ENCODE data around the gene CDH13.

The CDH13 gene

DNA sequence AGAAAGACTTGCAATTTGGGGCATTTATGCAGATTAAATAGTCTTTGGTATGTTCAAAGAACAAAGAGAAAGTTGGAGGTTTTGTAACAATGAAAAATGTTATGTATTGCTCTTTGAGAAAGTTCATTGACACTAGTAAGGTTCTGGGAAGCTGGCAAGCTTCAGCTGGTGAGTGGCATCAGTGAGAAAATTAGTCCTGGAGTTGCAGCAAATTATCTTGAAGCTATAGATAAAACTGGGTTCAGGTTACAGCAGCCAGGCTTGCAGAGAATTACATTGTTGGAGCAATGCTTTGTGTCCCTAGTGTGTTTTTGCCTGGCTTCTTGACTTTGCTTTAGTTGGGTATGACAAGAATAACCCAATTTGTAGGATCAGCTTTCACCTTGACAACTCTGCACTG is 221.2 kb downstream of the CDH13 start:
- DNase-seq (ENCODE audit: low read depth) = no peak

DNA sequence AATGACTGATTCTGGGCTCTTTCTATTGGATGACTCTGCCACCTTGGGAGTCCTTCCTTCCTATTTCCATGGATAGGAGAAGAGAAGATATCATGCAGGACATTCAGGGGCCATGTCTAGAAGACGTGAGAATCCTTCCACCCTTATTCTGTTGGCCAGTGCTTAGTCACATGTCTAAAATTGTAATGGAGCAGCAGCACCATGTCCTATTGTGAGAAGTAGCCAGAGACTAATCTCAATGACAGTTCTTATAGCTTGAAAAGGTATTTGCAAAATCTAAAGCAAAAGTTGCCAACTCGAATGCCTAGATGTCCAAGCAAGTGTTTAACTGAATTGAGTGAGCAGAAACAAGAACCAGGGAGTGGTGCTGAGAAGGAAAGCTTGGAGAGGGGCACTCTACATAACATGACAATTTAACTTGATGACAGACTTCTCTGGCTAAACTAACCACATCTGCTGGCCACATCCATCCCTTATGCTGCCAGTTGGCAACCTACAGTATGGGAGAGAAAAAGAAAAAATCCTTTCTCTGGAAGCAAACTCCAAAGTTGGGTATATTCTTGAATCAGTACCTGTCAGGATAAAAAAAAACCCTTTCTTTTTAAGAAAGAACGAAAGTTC is 225.7 kb downstream of the CDH13 start:
- DNase-seq (ENCODE audit: low read depth) = no peak

DNA sequence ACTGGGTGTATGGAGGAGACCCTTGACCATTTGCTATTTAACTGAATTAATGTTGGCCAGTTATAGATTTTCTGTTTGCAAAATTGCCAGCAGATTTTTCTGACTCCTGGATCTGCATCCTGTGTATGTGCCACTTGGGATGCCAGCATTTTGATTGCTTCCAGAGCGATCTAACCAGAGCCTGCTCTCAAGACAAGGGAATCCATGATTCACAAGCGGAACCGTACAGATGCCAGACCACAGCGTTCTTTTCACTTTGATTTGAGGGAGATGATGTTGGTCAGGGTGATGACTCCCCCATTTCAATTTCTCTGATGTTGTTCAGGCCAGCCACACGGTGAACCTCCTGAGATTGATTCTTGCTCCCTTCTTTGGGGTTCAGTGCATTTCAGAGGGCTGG is 228.7 kb downstream of the CDH13 start:
- DNase-seq (ENCODE audit: low read depth) = no peak

DNA sequence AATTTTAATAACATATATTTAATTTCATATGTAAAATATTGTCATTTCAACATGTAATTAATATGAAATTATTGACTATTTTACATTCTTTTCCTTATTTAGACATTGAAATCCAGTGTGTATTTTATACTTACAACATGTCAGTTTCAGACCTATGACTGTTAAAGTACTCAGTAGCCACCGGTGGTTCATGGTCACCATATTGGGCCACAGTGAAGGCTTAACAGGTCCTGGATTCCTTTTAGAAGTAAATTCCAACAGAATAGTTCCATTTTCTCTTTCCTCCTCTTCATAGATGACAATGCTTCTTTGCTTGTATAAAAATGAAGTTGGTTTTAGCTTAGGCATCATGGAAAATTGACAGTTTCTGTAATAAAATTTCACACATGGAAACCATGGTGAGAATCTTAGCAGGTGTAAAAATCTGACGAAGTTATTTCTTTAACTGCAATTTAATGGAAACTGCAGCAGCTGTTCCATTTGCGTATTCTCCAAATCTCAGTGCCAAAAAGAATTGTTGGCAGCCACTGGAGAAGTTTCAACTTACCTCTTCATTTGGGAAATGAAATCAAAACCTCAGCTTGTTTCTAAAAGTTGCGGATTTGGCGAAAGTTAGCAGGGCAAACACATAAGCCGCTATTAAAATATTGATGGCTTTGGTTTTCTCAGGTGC is 231.1 kb downstream of the CDH13 start:
- no peak for DNase-seq (ENCODE audit: low read depth)

DNA sequence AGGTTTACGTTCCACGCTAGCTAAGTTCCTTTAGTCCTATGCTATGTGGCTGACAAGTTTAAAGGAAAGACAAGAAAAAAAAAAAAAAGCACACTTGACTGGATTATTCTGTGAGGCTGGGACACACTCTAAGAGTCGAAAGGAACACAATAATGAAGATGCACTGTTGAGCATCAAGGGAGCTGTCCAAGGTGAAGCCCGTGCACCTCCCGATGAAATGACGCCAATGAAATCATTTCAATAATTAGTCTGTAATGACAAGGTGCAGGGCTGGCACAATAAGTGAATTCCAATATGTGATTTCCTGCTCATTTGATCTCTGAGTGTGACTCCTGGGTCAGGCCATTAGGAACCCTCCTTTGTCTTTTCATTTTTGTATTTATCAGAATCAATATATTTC is 232.9 kb downstream of the CDH13 start:
- no peak for DNase-seq (ENCODE audit: low read depth)

DNA sequence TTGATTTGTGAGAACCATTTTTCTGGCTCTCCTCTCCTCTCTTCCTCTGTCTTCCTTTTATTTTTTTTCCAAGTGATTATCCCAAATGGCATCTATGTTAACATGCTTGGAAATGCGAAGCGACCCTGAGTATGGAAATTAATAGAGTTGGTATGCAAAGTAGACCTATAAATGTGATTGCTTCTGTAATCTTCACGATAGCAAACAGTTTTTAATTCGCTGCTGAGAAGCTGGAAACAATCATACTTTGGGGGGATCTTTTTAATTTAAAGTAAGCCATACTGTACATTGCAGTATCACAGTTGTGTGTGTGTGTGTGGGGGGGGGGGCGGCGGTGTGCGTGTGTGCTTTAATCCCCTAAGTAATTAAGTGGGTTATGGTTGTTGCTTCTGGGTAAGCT is 233.3 kb downstream of the CDH13 start:
- no peak for DNase-seq (ENCODE audit: low read depth)

DNA sequence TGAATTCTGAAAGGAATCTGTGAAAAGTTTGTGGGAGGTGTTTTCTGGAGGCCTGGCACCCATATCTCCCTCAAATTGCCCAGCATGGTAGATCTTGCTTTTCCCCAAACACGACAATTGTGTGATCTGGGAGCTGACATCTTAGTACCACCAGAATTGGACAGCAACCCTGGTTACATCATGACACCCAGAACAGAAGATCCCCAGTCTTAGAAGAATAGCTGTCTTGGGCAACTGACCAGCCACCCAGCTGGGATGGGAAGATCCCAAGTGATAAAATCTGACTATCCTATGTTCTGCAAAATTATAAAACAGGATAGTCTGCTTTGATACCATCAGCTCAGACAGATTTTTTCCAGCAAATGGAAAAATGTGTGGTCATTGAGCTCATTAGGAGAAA is 235.3 kb downstream of the CDH13 start:
- DNase-seq (ENCODE audit: low read depth) = no peak

DNA sequence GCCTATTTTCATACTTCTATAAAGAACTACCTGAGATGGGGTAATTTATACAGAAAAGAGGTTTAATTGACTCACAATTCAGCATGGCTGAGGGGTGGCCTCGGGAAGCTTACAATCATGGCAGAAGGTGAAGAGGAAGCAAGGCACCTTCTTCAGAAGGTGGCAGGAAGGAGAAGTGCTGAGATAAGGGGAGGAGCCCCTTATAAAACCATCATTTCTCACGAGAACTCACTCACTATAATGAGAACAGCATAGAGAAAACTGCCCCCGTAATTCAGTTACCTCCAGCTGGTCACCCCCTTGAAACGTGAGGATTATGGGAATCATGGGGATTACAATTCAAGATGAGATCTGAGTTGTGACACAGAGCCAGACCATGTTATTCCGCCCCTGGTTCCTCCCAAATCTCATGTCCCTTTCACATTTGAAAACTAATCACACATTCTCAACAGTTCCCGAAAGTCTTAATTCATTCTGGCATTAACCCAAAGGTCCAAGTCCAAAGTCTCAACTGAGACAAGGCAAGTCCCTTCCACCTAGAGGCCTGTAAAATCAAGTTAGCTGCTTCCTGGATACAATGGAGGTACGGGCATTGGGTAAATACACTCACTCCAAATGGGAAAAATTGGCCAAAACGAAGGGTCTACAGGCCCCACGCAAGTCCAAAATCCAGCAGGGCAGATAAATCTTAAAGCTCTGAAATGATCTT is 237.7 kb downstream of the CDH13 start:
- no peak for DNase-seq (ENCODE audit: low read depth)

DNA sequence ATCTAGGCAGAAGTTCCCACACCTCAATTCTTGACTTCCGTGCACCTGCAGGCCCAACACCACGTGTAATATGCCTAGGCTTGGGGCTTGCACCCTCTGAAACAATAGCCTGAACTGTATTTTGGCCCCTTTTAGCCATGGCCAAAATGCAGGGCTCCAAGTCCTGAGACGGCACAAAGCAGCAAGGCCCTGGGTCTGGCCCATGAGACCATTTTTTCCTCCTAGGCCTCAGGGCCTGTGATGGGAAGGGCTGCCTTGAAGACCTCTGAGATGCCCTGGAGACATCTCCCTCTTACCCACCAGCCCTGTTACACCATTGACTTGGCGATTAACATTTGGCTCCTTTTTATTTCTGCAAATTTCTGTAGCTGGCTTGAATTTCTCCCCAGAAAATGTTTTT is 238.6 kb downstream of the CDH13 start:
- no peak for DNase-seq (ENCODE audit: low read depth)

DNA sequence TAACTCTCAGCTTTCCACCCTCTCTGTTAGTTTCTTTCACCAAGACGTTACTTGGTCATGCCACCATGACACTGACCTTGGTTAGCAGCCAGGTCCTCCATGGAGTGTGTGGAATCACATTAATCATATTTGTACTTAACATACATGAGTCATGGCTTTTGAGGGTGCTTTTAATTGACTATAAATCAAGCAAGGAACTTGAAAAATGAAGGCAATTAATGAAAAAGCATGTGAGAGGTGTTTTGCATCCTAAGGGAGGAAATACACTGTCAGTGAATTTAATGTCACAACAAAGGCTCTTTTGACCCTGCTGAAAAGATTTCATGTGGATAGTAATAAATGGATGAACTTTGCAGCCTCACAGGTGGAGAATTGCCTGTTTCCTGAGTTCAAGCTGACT is 240.7 kb downstream of the CDH13 start:
- no peak for DNase-seq (ENCODE audit: low read depth)

DNA sequence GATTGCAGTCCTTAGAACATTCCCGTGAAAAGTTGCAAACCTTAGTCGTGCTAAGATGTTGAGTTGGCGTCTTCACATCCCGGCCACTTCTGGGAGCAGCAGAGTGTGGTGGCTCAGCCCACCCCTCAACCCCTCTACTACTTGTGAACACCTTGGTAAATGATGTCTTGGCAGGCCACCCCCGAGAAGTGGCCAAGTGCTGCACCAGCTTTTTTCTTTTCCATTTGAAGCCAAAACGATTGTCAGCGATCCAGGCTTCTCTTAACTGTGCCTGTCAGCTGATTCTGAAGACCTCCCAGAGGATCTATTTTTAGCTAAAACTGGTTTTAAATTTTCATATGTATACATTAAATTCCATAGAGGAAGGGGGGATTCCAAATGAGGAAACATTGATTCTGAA is 247.5 kb downstream of the CDH13 start:
- DNase-seq (ENCODE audit: low read depth) = no peak

DNA sequence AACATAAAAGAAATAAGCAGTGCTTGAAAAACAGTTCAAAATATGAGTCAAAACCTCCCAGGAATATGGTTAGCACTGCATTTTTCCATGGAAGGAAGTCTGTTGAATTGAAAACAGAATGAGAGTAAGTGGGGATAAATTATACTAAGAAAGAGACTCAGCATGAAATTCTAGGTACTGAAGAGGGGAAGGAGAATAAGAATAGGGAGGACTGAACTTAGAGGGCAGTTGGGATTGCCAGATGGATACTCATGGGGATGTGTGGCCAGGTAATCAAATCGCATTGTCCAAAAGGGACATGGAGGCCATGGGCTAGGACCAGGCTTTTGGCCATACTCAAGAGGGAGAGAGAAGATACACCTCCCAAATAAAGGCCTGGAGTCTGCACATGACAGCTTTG is 247.9 kb downstream of the CDH13 start:
- no peak for DNase-seq (ENCODE audit: low read depth)

DNA sequence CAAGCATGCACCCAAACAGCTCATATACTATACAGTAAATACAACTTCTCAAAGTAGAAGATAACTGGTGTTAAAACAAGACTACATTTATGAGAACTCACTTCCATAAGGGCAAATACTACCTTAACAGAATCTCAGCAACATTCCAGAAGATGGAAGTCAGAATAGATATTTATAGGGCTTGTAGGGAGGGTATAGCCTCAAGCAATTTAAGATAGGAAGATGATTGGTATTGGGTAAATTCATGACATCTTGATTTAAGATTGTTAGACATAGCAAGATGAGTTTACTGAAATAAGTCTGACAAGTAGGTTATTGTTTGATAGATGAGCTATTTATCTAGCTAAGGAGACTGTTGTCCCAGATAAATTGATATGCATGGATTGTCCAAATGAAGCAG is 250.2 kb downstream of the CDH13 start:
- no peak for DNase-seq (ENCODE audit: low read depth)

DNA sequence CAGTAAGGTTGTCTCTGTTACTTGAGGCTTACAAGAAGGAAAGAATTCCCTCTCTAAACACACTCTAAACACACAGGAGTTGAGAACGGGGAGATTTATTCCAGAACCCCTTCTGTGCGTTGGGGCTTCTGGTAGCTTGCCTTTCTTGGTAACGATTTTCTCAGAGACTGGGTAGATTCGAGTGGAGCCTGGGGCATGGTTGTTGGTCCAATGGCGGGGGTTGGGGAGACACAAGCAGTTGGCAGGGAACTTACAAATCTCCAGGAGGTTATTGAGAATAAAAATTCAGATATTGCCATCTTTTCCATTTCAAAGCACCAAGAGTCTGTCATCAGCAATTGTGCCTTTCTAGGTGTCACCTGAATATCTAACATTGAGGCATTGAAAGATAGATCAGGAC is 251.7 kb downstream of the CDH13 start:
- DNase-seq (ENCODE audit: low read depth) = no peak

DNA sequence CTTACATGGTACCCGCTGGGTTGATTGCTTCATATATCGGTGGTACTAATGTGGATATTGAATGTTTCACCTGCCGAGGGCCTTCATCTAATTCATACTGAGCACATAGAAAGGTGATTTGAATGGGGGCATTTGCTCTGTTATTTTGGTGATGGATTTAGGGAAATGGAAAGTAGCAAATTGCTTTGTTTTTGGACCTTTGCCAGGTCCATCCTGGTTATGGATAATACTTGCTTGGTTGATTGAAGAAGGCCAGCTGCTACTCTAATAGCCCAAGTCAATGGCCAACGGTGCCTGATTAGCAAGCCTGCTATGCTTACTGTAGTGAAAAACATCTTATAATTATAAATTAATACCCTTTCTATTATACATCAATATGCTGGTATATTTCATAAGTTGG is 253.6 kb downstream of the CDH13 start:
- no peak for DNase-seq (ENCODE audit: low read depth)

DNA sequence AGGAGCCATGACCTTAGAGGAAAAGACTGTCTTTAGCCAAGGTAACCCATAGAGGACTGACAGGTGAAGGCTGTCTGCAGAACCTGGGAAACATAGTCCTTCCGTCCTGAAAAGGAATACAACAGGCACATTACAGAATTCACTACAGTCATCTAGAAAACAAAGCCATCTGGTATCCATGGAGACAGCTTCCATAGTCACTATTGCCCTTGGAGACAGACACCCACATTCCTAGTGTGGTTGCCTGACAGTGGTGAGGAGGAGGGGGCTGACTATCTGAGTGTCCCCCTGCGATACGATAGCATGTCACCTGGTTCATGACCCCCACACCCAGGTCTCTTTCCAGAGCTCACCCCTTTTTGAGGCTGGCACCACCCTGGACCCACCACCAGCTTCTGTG is 254.7 kb downstream of the CDH13 start:
- DNase-seq (ENCODE audit: low read depth) = no peak

DNA sequence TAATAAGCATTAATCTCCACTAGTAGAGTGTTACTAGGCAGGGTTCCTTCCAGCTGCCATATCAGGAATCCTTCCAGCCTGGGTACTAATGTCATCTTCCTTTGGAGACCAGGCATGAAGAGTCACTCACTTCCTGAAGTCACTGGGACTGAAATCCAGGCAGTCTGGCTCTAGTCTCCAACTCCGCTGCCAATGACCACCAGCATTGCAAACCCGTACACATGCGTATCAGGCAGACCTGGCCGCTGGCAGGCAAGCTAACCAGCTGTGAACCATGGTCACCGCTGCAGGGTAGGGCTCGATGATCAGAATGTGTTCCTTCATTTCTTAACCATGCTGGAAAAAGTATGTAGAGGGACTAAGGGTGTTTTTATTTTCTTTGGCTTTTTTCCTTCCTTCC is 255.5 kb downstream of the CDH13 start:
- DNase-seq (ENCODE audit: low read depth) = no peak

DNA sequence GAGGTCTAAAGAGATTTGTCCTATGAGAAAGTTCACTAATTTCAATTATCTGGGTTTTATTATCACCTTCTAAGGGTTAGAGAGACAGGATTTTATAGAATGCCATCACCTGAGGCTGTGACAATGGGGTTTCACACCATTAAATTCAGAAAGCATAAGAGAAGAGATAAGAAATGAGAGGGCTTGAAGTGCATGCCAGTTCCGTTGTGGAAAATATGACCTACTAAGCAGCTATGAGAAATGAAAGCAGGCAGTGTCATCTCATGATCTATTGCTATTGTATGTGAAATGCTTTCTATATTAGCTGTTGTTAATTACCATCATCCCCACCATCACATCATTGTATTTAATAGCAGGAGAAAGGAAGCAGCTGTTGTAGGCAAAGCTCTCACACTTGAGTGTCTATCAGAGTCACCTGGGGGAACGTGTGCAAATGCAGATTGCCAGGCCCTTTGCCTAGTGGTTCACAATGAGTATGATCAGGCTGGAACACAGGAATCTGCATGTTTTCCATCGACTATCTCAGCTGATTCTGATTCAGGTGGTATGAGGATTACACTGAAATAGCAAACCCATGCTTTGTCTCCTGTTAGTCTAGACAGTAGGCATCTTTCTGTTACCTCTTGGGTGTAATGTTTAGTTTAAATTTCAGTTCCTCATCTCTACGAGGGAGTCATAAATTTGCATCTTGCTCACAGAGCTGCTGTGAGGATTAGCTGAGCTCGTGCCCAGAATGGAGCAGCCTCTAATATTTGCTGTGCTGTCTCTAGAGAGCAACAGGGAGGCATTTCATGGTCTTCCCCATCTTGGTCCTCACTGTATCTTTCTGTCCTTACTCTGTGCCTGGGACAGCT is 256.4 kb downstream of the CDH13 start:
- no peak for DNase-seq (ENCODE audit: low read depth)

DNA sequence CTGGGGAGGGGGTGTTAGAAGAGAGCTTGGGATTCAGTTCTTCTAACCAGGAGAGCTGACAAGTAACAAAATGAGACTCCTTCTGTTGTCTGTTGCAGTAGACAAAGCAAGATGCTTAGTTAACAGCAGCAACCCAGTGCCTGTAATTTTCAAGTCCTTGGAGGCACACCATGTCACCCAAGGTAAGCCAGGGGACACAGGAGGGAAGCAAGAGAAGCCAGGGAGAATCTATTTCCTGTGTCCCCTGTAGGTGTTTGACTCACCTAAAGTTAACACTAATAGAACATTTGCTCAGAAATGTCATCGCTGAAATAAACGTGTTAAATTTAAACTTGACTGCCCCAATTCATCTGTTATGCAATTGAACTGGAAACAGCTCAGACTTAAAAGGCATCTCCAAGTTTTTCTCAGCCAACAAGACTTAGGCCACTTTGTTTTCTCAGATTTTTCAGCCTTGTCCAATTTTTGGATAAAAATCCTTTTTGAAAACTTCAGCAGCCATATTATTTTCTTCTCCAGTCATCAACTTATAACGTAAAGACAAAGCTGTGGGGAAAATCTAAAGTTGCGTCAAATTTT is 257.6 kb downstream of the CDH13 start:
- DNase-seq (ENCODE audit: low read depth) = no peak

DNA sequence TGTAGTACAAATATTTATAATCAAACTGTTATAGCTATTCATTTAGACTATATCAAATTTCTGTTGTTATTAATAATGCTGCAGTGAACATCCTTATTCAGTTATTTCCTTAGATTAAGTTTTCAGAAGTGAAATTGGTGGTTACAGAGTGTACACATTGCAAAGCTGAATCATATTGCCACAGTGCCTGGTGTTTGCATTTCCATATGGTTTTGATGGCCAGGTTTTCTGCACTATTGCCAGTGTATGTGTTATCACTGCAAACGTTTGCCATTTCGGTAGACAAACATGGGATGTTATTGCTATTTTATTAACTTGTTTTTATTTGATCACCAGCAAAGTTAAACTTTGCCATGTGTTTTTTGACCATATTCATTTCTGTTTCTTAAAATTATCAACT is 259.4 kb downstream of the CDH13 start:
- no peak for DNase-seq (ENCODE audit: low read depth)

DNA sequence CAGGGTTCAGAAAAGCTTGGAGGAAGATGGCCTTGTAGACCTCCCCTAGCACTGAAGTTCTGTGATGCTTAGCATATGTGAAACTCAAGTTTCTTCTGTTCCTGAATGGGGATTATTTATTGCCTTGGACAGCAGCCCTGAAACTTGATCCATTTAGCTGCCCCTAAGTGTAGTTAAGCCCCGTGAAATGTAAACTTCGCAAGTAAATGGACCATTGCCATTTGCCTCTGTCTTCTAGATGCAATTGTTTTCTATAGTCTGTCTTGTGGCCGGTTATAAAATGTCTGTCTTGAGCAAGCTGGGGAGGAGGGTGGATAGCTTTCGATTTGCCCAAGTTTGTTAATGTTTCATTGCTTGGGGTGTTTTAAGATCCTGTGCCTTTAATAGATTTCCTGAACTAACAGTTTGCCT is 261.8 kb downstream of the CDH13 start:
- no peak for DNase-seq (ENCODE audit: low read depth)

DNA sequence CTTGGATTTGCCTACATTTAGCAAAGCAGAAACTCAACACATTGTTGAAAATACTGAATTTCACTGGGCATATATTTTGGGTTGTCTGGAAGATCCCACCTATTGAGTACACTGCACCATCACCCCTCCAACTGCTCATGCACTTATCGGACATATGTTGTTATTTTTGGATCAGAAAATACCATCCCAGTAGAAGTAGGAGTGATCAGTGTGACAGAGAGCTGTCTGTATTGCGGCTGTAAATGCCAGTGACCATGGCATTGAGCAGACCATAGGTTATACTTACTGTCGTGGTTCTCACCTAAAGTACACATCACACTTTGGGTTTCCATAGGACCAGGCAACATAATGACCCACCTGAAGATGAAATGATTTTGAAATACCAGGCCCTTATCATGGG is 264.7 kb downstream of the CDH13 start:
- no peak for DNase-seq (ENCODE audit: low read depth)

Data from activated gamma-delta T cell treated with anti-CD3 and anti-CD28 coated beads, Interleukin-2, amount 50 U/mL, for 16 hours (primary cell).